GM20000 (cell line): ENCODE measurements around the gene SHH.

Source experiments
- DNase-seq: peaks from one replicate; pipeline ENCODE4 v3.0.0; 2012; ENCODE audit warnings: low spot score
- CTCF ChIP-seq: IDR thresholded peaks from 2 replicates; pipeline ENCODE4 v1.5.1; 2012; ENCODE audit warnings: mild to moderate bottlenecking, control low read depth; ENCODE audit errors: extremely low read depth, missing control alignments

SHH gene

GRCh38 chr7:155811895-155812761 is at the start of gene SHH:
Gene SHH, minus strand, starts transcription at chr7:155812463. Its CDS starts 341 bp downstream, at chr7:155812122.
- DNase-seq, result no peak
- no peak for TF ChIP-seq CTCF

- DNase-seq, result no peak
- TF ChIP-seq CTCF, result no peak
These were observed 49.2 kb upstream of the SHH start for GRCh38 chr7:155861480-155861868.

GRCh38 chr7:155860840-155861479 is 48.7 kb upstream of the SHH start:
- no peak for DNase-seq

GRCh38 chr7:155860461-155860839 is 48.2 kb upstream of the SHH start:
- no peak for DNase-seq
- no peak for TF ChIP-seq CTCF

More at GRCh38 chr7:155860840-155861479, 48.7 kb upstream of the SHH start:
- TF ChIP-seq CTCF, result no peak

GRCh38 chr7:155858521-155859061 is 46.3 kb upstream of the SHH start:
- DNase-seq, result no peak

GRCh38 chr7:155857141-155857540 is 44.9 kb upstream of the SHH start:
- TF ChIP-seq CTCF, result no peak
- no peak for DNase-seq

More at GRCh38 chr7:155858521-155859061, 46.3 kb upstream of the SHH start:
- TF ChIP-seq CTCF, result no peak

- no peak for DNase-seq
- TF ChIP-seq CTCF, result no peak
These were observed 44.4 kb upstream of the SHH start for GRCh38 chr7:155856656-155857055.
